HG03442 (cell line): Measurements from ENCODE around the gene CRELD1.
"Not testable (repeated sequence)": the region's sequence is repeated elsewhere in the genome, so short reads cannot be mapped to it uniquely, and the experiment has no call there.

Experiments
- ATAC-seq: cut with Tn5 transposase; IDR thresholded peaks from one replicate; pipeline ENCODE4 v1.9.1; 2021; ENCODE audit warnings: mild to moderate bottlenecking, moderate library complexity; ENCODE audit not compliant: unreplicated experiment

The CRELD1 gene, protein sequence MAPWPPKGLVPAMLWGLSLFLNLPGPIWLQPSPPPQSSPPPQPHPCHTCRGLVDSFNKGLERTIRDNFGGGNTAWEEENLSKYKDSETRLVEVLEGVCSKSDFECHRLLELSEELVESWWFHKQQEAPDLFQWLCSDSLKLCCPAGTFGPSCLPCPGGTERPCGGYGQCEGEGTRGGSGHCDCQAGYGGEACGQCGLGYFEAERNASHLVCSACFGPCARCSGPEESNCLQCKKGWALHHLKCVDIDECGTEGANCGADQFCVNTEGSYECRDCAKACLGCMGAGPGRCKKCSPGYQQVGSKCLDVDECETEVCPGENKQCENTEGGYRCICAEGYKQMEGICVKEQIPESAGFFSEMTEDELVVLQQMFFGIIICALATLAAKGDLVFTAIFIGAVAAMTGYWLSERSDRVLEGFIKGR

DNA sequence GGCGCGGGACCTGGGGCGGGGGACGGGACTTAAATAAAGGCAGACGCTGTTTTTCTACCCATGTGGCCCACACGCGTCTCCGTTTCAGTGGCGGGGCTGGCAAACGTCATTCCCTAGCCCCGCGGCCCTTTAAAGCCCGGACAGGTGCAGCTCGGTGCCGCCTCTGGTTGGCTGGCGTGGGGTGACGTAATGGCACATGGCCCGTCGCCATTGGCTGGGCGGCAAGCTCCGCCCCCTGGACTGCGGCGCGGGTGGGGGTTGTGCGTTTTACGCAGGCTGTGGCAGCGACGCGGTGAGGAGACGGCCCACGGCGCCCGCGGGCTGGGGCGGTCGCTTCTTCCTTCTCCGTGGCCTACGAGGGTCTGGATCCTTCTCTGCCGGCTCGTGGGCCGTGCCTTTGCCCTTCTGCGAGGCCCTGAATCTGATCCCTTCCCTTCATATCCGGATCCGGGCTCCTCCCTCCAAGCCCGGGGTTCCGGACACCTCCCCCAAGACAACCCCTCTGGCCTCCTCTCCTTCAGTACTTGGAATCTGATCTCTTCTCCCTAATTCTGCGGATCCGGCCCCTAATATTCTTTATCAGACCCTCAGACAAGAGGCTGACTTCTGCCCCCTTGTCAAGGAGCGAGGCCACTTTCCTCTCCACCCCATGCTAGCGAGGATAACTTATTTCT, at the start of gene CRELD1:
CRELD1 (plus strand) TSS at position 274 of the 674 bp plus-strand sequence. CDS start 605 bp downstream, outside the sequence.
- peak; percentile 83 for ATAC-seq

DNA sequence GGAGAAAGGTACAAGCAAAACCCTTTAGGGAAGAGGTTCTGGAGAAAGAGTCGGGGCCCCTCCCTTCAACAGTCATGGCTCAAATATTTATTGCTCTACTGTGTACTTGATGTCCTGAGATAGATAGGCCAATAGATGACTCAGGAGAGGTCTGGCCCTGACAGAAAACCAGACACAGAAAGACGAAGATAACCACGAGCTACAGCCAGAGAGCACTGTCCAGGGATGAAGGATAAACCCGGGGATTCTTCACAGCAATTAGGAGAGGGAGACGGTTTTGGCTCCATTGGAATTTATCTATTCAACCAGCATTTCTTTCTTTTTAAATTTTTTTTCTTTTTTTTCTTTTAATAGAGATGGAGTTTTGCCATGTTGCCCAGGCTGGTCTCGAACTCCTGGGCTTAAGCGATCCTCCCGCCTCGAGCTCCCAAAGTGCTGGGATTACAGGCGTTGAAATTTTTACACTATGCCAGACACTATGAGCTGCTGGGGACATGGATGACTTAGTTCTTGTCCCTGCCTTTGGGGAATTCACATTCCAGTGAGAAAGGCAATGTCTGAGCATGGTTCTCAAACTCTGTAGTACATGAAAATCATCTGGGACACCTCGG, 49.0 kb upstream of the CRELD1 start:
- ATAC-seq: no peak

DNA sequence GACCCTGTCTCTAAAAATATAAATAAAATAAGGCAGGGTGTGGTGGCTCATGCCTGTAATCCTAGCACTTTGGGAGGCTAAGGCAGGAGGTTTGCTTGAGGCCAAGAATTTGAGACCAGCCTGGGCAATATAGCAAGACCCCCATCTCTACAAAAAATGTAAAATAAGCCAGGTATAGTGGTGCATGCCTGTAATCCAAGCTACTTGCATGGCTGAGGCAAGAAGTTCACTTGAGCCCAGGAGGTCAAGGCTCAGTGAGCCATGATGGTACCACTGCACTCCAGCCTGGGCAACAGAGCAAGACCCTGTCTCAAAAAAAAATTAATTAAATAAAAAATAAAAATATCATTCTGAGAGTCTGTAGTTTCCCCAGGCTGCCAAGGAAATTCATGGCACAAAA, 47.3 kb upstream of the CRELD1 start:
- no peak for ATAC-seq

DNA sequence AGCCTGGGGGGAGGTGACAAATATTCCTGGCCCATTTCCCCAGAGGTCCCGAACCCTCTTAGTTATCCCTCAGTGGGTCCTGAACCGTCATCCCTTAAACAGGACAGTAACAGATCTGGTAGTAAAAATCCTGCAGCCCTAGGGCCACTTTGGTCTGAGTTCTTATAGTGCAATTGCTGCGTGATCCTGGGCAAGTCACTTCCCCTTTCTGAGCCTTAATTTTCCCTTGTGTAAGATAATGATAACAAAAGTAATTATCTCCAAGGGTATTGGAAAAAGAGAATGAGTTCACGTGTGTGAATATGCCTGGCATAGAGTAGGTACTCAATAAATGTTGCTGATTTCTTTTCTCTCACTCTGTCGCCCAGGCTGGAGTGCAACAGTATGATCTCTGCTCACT, 46.2 kb upstream of the CRELD1 start:
- ATAC-seq: no peak

DNA sequence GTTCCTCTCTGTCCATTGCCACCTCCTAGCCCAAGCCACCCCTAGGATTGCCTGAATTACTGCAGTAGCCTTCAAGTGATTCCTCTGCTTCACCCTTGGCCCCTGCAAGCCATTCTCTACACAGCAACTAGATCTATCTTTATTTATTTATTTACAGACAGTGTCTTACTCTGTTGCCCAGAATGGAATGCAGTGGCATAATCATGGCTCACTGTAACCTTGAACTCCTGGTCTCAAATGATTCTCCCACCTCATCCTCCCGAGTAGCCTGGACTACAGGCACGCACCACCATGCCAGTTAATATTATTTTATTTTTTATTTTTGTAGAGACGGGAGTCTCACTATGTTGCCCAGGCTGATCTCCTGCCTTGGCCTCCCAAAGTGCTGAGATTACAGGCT, 45.1 kb upstream of the CRELD1 start:
- ATAC-seq: no peak

DNA sequence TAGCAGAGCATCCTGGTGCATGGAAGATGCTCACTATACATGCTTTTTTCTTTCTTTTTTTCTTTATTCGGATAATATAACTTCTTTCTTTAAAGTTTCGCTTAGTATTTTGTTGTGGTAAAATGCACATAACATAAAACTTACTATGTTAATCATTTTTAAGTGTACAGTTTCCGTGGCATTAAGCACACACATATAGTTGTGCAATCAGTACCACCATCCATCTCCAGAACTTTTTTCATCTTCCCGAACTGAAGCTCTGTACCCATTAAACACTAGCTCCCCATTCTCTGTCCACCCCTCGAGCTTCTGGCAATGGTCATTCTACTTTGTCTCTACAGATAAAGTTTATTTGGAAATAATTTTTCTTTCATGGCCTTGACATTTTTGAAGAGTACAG, 44.2 kb upstream of the CRELD1 start:
- ATAC-seq: no peak

DNA sequence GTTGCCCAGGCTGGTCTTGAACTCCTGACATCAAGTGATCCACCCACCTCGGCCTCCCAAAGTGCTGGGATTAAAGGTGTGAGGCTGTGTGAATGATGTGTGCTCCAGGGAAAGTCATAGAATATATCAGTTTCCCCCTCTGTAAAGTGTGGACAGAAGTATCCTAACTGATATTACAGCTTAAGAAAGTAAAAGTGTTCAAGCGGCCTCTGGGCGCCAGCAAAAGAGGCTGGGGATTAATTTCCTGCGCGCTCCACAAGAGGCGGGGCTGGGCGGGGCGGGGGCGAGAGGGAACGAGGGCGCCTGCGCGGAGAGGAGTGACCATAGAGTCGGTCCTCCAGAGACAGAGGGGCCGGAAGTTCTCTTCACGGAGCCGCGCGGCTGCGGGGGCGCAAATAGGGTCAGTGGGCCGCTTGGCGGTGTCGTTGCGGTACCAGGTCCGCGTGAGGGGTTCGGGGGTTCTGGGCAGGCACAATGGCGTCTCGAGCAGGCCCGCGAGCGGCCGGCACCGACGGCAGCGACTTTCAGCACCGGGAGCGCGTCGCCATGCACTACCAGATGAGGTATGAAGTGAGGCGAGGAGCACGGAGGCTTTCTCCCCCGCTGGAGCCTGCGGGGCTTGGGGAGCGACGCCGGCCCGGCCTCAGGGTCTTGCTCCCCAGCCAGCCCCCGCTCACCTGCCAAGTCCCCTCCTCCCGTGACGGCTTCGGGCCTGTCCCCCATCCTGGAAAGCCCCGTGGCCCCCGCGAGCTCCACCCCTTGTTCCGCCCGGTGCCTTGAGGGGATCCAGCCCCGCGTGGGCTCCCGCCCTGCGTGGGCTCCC, 43.2 kb upstream of the CRELD1 start, which contains the start of gene JAGN1:
JAGN1 (plus strand) TSS at position 362 of the 823 bp plus-strand sequence; CDS start at position 475, 113 bp downstream.
- peak; percentile 77 for ATAC-seq

DNA sequence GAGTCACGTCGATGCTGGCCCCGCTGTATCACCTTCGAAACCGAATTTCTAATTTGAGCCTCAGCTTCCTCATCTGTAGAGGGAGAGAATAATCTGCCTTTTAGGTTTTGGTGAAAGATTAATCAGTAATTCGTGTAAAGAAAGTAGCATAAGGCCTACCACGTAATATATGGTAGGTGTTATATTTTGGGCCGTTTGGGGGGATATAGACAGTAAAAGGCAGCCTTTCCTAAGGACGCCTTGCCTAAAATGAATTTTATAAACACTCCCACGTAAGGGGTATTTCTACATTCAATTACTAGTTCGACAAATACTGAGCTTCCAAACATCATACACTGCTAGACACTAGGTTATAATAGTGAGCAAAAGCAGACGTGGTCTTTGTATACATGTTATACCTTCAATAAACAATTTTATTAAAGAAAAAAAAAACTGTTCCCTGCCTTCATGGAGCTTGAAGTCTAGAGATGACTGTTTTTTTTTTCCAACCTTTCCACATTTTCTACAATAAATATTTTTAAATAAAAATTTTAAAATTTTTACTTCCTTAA, 42.5 kb upstream of the CRELD1 start:
- no peak for ATAC-seq

DNA sequence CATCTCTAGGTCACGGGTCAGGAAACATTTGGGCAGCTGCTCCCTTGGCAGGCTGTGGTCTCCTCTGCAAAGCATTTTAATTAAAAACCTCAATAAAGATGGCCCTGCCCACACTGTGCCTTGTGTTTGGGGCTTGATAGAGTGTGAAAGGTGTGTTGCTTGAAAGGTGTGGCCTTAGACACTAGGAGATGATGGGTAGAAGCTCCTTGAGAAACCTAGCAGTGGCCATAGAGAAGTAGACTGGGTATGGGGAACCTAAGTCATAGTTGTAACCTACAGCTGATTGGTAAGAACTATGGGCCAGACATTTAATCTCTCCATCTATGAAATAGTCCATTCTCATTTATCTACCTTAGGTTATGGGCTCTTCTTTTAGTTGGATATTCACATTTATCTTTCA, 39.9 kb upstream of the CRELD1 start:
- no peak for ATAC-seq

DNA sequence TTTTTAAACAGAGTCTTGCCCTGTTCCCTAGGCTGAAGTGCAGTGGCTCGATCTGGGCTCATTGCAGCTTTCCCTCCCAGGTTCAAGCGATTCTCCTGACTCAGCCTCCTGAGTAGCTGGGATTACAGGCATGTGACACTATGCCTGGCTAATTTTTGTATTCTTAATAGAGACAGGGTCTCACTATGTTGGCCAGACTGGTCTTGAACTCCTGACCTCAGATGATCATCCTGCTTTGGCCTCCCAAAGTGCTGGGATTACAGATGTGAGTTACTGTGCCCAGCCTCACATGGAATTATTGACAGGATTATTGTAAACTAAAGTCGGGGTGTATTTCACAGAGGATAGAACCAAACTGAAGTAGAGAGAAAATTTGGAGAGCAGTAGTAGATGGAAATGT, 37.9 kb upstream of the CRELD1 start:
- ATAC-seq: not testable (repeated sequence)

DNA sequence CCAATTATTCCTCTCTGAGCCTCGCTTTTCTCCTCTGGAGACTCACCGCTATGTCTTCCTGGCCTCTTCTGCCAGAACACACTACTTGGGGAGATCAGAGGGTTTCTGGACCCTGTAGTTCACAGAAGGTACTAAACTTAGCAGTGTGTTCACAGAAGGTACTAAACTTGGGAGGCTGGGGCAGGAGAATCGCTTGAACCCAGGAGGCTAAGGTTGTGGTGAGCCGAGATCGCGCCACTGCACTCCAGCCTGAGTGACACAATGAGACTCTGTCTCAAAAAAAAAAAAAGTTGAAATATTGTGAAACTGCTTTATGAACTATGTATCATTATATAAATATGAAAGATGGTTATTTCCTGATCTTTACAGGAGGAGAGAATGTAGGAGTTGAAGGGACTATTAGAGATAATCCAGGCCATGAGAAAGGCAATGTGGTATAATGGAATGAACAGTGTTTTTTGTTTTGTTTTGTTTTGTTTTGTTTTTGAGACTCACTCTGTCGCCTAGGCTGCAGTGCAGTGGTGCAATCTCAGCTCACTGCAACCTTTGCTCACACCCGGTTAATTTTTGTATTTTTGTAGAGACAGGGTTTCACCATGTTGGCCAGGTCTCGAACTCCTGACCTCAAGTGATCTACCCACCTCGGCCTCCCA, 36.8 kb upstream of the CRELD1 start:
- ATAC-seq: not testable (repeated sequence)

DNA sequence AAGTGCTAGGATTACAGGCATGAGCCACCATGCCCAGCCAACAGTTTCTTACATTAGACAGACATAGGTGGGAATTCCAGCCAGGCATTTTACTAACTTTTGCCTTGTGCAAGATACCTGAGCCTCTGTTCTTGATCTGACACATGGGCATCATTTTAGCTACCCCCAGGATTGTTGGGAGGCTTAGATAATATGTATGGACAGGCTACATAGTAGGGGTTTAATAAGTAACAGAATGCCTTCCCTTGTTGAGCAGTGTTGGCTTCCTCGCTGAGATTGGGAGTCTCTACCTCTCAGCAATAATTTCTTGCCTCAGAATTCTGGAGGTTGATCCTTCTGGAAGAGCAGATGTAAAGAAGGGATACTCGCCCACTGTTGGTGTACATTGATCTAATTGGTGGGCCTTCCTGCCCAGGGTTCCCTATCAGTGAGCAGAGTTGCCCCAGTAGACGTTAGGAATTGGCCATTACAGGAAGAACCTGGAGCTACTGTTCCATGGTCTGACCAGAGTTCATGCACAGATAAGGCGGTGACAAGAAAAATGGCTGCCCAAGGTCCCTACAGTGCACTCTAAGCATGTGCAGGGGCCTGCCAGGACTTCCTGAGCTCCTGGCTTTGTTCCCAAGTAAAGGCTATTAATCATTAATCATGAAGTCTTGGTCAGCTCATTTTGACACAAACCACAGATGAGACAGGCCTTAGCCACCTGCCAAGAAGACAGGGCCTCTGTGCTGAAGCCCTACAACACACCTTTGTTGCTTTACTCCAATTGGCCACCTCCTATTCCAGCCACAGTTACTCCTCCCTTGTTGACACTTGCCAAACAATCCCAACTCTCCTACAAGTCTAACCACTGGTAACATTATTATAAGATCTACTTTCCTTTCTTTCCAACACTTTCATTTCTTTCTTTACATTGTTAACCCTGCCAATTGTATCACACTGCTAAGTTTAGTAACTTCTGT, 35.9 kb upstream of the CRELD1 start:
- no peak for ATAC-seq

DNA sequence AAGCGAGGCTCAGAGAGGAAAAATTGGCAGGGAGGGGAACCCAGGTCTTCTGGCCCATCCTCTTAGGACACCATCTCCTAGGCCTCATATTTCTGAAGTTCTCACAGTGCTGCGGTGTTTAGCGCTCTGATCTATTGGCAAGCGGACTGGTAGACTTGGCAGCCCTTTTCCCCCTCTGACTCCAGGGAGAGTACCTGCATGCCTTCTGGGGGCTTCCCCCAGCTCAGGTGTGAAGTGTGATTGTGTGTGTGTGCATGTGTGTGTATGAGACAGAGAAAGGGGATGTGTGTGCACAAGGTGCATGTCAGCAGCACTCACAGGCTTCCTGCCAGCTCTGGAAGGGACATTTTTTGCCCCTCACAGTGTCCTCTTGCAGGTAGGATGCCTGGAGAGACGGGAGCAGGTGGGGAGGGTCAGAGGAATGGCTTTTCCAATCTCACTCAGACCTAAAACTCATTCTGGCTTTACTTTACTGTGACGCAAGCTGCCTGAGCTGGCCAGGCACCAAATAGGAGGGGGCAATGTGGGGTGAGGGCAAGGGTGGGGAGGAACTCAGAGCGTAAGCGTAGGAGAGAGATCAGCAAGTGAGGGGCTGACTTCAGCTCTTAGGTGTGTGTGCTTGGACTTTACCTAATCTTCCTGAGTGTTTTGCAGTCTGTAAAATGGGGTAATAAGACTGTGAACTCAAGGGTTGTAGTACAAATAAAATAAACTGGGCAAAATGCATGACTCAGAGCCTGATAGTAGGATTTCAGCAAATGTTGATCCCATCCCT, 35.0 kb upstream of the CRELD1 start:
- ATAC-seq: no peak

DNA sequence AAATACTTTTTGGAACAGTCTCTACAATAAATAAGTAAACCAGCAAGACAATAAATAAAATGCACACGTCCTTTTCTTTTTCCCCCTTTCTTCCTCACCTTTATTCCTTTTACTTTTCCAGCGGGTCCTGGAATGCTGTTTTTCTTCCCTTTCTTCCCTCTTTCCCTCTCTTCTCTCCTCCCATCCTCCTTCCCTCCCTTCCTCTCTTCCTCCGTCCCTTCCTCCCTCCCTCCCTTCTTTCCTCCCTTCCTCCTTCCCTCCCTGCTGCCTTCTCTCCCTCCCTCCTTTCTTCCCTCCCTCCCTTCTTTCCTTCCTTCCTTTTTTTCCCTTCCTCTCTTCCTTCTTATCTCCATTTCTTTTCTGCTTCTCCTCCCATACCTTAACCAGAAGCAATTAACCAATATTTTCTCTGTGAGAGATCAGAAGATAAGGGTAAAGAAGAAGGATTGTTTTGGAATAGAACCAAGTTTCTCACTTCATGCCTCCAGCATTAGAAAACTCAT, 34.3 kb upstream of the CRELD1 start:
- ATAC-seq: no peak

DNA sequence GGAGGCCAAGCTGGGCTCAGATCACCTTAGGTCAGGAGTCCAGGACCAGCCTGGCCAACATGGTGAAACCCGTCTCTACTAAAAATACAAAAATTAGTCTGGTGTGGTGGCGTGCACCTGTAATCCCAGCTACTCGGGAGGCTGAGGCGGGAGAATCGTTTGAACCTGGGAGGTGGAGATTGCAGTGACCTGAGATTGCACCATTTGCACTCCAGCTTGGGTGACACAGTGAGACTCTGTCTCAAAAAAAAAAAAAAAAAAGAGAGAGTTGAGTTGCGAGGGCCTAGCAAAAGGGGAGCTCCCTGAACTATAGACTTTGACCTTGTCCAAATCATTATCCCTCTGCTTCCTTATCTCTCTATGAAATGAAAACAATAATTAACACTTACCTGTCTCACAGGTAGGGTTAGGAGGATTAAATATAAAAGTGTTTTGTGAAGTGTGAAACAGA, 32.6 kb upstream of the CRELD1 start:
- not testable (repeated sequence) for ATAC-seq

DNA sequence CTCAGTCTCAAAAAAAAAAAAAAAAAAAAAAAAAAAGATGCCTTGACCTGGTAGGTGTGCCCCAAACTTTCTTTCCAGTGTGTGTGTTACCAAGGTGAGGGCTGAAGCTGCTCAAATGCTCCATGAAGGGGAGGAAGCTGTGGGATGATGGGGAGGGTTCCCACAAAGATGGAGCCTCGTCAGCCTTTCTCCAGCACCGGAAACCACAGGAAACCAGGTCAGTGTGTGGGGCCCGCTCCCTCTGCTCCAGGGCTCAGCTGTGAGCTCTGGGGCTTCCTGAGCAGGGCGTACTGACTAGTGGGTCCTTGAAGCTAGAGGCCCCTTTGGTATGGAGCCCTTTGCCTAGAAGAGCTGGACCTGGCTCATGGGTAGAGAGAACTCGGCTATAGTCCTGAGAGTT, 31.7 kb upstream of the CRELD1 start:
- no peak for ATAC-seq

DNA sequence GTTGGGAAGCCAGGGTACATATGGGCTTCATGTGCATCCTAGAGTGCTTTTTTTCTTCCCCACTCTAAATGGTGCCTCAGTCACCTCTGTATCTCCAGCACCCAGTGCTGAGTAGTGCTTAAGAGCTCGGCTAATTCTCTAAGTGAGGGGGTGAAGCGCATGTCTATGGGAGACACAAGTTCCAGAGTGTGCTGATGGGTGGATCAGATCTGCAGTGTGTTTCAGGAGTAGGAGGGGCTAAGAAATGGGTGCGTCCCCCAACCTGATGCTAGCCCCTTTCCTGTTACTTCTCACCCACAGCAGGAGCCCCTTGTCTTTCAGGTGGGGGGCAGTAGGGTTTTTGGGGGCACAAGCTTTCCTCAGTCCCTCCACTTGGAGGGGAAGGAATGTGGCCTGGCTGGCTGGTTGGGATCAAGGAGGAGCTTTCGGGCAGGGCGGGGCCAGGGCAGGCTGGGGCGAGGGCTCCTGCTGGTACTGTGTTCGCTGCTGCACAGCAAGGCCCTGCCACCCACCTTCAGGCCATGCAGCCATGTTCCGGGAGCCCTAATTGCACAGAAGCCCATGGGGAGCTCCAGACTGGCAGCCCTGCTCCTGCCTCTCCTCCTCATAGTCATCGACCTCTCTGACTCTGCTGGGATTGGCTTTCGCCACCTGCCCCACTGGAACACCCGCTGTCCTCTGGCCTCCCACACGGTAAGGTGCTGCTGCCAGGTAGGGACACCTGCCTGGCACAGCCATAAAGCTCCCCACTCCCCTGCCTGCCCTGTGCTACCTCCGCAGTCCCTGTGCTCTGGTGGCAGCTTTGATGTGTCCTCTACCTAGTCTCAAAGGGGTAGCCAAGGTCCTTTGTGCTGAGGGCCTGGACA, 31.0 kb upstream of the CRELD1 start, which contains the start of gene IL17RE:
IL17RE (plus strand) TSS at position 477 of the 866 bp plus-strand sequence; CDS start at position 562, 85 bp downstream.
- no peak for ATAC-seq
